Measurements from ENCODE around the gene ELFN1.

DNA sequence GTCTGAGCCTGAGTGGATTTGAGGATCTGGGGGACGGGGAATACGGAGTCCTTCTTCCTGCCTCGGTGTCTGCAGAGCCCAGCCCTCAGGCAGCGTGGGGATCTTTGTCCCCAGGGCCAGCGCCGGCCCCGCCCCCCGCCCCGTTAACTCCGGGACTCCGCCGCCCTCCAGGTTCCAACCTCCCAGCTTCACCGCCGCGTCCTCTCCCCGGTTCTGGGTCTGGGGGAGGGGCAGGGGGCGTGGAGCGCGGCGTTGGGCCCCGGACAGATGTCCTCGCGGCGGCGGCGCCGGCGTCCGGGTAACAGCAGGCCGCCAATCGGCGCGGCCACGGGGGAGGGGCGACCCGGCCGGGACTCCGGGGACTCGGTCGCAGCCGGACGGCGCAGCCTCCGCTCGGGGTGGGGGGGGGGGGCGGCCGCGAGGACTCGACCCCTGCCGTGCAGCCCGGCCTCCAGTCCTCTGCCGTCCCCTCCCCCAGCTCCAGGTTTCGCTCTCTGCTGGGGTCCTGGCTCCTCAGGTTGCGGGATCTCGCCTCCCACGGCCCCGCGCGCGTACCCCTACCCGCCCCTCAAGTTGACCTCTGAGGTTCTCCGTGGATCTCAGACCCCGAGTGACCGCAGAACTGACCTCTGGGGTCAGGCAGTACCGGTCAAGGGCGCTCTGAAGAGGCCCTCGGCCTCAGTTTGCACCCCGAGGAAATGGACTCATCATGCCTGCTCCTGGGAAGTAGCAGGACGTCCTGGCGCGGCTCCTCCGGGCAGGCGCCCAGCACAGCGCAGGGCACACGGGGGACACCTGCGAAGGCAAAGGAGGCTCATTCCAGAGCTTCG lies 2.3 kb upstream of the ELFN1 start:
- TF ChIP-seq, protein P1, sequence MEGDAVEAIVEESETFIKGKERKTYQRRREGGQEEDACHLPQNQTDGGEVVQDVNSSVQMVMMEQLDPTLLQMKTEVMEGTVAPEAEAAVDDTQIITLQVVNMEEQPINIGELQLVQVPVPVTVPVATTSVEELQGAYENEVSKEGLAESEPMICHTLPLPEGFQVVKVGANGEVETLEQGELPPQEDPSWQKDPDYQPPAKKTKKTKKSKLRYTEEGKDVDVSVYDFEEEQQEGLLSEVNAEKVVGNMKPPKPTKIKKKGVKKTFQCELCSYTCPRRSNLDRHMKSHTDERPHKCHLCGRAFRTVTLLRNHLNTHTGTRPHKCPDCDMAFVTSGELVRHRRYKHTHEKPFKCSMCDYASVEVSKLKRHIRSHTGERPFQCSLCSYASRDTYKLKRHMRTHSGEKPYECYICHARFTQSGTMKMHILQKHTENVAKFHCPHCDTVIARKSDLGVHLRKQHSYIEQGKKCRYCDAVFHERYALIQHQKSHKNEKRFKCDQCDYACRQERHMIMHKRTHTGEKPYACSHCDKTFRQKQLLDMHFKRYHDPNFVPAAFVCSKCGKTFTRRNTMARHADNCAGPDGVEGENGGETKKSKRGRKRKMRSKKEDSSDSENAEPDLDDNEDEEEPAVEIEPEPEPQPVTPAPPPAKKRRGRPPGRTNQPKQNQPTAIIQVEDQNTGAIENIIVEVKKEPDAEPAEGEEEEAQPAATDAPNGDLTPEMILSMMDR (conservative IDR thresholded peaks at IDR 0.05; ENCODE audit: low read length) = no peak
- no peak for TF ChIP-seq EZH2phosphoT487 (IDR thresholded peaks at IDR 0.05; ENCODE audit: borderline replicate concordance)

Measured in Loucy (cell line).